OCI-LY3 (cell line): ENCODE measurements around the gene XPO5.
A peak's percentile ranks its signal among the peaks of the same experiment; 100 is the strongest.

Source experiments
- H2AFZ ChIP-seq: fragments of 200-600, 300-600 bp; shearing (Covaris generic); 2 replicates; pipeline ENCODE4 v1.6.0; 2014; ENCODE audit warnings: antibody characterized with exemption, low read depth, low read length
- H3K27ac ChIP-seq: fragments of 200-600, 300-600 bp; sonication (generic); 2 replicates; pipeline ENCODE4 v1.5.1; 2014; ENCODE audit warnings: mild to moderate bottlenecking, low read length, moderate library complexity, mixed read lengths
- H3K27me3 ChIP-seq: fragments of 200-600, 300-600 bp; sonication (generic); 2 replicates; pipeline ENCODE4 v1.6.1; 2014; ENCODE audit warnings: low read depth, low read length, mixed read lengths
- H3K36me3 ChIP-seq: fragments of 200-600, 300-600 bp; sonication (generic); replicated peaks from 2 replicates; pipeline ENCODE3; 2014; ENCODE audit warnings: low read depth, low read length, mixed read lengths
- H3K4me1 ChIP-seq: fragments of 300-600, 200-600 bp; sonication (generic); 2 replicates; pipeline ENCODE4 v1.6.1; 2014; ENCODE audit warnings: low read length, mixed read lengths
- H3K4me2 ChIP-seq: fragments of 200-600, 300-600 bp; sonication (generic); 2 replicates; pipeline ENCODE4 v1.6.1; 2014; ENCODE audit warnings: low read length, mixed read lengths
- H3K4me3 ChIP-seq: fragments of 300-600, 200-600 bp; sonication (generic); 2 replicates; pipeline ENCODE4 v1.5.1; 2014; ENCODE audit warnings: antibody characterized with exemption, mild to moderate bottlenecking, low read length, moderate library complexity
- H3K79me2 ChIP-seq: fragments of 300-600, 200-600 bp; shearing (Covaris generic); 2 replicates; pipeline ENCODE4 v1.6.1; 2014; ENCODE audit warnings: mild to moderate bottlenecking, low read length, mixed read lengths
- H3K9ac ChIP-seq: fragments of 300-600, 200-600 bp; shearing (Covaris generic); 2 replicates; pipeline ENCODE4 v1.6.0; 2014; ENCODE audit warnings: mild to moderate bottlenecking, low read length, moderate library complexity
- H3K9me3 ChIP-seq: fragments of 200-600, 300-600 bp; shearing (Covaris generic); 2 replicates; pipeline ENCODE4 v1.6.1; 2014; ENCODE audit warnings: low read length, mixed read lengths; ENCODE audit not compliant: insufficient read depth
- H4K20me1 ChIP-seq: fragments of 200-600, 300-600 bp; sonication (generic); 2 replicates; pipeline ENCODE4 v1.6.1; 2016; ENCODE audit warnings: low read length, mixed read lengths; ENCODE audit not compliant: insufficient read depth
- EZH2phosphoT487 ChIP-seq: fragments of 200-600 bp; shearing (Covaris generic); IDR thresholded peaks from 2 replicates; pipeline ENCODE4 v1.6.1; 2018; ENCODE audit warnings: antibody characterized with exemption, mixed run types, low read depth
- TF ChIP-seq, protein P1 (sequence below): fragments of 200-600, 300-600 bp; sonication (generic); IDR thresholded peaks from 2 replicates; pipeline ENCODE4 v1.5.1; 2014; ENCODE audit warnings: antibody characterized with exemption, low read length, low read depth

XPO5 gene

DNA sequence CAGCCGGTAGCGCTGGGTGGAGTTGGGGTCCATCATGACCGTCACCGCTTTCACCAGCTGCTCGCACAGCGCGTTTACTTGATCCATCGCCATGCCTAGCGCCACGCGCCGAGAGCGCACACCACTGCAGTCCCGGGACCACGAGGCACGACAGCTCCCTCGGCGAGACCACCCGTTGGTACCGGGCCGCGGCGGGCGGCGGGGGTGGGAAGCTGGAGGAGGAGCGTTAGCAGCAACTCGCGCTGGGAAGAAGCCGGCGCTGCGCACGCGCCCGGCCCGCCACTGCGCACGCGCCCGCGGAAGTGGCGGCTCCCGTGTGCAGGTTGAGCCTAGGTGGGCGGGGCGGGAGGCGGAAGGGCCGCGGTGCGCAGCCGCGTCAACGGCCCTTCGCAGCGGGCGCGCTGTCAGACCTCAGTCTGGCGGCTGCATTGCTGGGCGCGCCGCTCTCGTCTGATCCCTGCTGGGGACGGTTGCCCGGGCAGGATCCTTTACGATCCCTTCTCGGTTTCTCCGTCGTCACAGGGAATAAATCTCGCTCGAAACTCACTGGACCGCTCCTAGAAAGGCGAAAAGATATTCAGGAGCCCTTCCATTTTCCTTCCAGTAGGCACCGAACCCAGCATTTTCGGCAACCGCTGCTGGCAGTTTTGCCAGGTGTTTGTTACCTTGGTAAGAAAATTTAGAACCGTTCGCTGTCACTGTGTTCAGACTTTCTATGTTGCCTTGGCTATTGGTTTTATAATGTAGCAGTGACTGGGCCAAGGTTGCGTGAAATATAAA, at the start of gene XPO5, which contains the start of gene POLH:
XPO5 (minus strand) TSS at position 267 of the 780 bp plus-strand sequence; CDS start at position 93, 174 bp downstream.
POLH (plus strand) TSS at position 414 of the 780 bp plus-strand sequence. CDS start 6,135 bp downstream, outside the sequence.
- Histone ChIP-seq H2AFZ (peak within 1 kb of the TSS; percentile 44), H3K9me3 (no peaks in the 10 kb centered on the region), H3K9ac (peak within 1 kb of the TSS; percentile 90), H3K27ac (peak within 1 kb of the TSS; percentile 71), H3K4me1 (peaks cover 22% of the 10 kb centered on the region), H3K27me3 (no peaks in the 10 kb centered on the region), H3K4me2 (peak within 1 kb of the TSS; percentile 81), H4K20me1 (no peaks in the 10 kb centered on the region), H3K36me3 (peaks cover 35% of the 10 kb centered on the region), H3K79me2 (peaks cover 75% of the 10 kb centered on the region), H3K4me3 (peak within 1 kb of the TSS; percentile 79)
- TF ChIP-seq, protein P1, sequence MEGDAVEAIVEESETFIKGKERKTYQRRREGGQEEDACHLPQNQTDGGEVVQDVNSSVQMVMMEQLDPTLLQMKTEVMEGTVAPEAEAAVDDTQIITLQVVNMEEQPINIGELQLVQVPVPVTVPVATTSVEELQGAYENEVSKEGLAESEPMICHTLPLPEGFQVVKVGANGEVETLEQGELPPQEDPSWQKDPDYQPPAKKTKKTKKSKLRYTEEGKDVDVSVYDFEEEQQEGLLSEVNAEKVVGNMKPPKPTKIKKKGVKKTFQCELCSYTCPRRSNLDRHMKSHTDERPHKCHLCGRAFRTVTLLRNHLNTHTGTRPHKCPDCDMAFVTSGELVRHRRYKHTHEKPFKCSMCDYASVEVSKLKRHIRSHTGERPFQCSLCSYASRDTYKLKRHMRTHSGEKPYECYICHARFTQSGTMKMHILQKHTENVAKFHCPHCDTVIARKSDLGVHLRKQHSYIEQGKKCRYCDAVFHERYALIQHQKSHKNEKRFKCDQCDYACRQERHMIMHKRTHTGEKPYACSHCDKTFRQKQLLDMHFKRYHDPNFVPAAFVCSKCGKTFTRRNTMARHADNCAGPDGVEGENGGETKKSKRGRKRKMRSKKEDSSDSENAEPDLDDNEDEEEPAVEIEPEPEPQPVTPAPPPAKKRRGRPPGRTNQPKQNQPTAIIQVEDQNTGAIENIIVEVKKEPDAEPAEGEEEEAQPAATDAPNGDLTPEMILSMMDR: no peak
- TF ChIP-seq EZH2phosphoT487: no peak

DNA sequence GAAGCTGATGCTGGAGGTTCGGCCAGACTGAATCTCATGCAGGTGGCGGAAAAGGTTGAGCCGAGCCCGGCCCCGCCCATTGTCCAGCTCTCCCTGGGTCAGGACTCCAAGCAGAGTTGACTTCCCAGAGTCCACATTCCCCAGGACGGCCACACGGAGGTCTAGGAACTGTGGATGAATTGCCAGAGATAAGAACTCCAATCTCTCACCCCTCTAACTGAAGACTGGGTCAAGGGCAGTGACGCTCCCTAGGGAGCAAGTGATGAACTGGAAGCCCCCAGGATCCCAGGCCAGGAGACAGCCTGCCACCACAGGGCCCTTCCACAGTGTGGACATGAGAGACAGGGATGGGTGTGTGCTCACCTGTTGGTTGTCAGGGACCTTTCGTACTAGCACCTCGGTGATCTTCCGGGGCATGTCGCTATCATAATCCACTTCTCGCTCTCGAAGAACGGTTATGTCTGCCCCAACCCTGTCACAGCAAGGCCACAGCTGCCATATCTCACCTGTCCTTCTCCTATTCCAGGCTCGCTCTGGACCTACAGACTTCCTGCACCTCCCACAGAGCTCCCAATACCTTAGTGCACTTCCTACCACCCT, 49.7 kb upstream of the XPO5 start:
- TF ChIP-seq EZH2phosphoT487: no peak
- TF ChIP-seq, protein P1: no peak
- Histone ChIP-seq H3K27me3 (no peaks in the 10 kb centered on the region), H3K4me1 (peaks cover 10% of the 10 kb centered on the region), H3K79me2 (peaks cover 21% of the 10 kb centered on the region), H3K36me3 (peaks cover 65% of the 10 kb centered on the region), H2AFZ (no peak overlapping the region), H3K27ac (no peak overlapping the region), H3K4me2 (no peak overlapping the region), H3K9ac (no peak overlapping the region), H4K20me1 (no peaks in the 10 kb centered on the region), H3K4me3 (no peak overlapping the region), H3K9me3 (no peaks in the 10 kb centered on the region)

DNA sequence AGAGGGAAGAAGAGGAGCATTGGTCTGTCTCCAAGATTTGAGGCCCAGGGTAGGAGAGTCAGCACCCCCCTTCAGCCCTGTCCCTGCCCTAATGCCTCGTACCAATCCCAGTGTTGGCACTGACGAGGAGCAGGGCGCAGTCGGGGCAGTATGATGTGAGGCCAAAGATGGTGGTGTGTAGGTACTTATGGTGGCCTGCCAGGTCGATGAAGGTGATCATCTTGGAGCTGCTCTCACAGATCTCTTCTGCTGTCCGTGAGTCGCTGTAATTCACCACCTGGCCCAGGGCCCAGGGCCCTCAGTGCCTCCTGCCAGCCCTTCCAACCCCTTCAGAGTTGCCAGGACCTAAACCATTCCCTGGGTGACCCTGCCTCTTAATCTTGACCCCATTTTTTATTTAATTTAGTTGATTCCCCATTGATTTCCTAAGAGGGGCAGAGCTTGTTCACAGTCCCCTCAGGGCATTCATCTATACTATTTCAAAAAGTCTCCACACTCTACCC, 49.0 kb upstream of the XPO5 start:
- Histone ChIP-seq H3K9me3 (no peaks in the 10 kb centered on the region), H3K4me1 (peaks cover 6% of the 10 kb centered on the region; the same call in 1 of the 2 replicates), H3K4me3 (no peak overlapping the region), H3K27me3 (no peaks in the 10 kb centered on the region), H3K27ac (no peak overlapping the region), H3K79me2 (peaks cover 21% of the 10 kb centered on the region), H3K4me2 (no peak overlapping the region), H4K20me1 (no peaks in the 10 kb centered on the region), H3K36me3 (peaks cover 69% of the 10 kb centered on the region), H3K9ac (no peak overlapping the region), H2AFZ (no peak overlapping the region)
- TF ChIP-seq, protein P1: no peak
- TF ChIP-seq EZH2phosphoT487: no peak
